Measurements from ENCODE around the gene PEX5.

Gene PEX5

DNA sequence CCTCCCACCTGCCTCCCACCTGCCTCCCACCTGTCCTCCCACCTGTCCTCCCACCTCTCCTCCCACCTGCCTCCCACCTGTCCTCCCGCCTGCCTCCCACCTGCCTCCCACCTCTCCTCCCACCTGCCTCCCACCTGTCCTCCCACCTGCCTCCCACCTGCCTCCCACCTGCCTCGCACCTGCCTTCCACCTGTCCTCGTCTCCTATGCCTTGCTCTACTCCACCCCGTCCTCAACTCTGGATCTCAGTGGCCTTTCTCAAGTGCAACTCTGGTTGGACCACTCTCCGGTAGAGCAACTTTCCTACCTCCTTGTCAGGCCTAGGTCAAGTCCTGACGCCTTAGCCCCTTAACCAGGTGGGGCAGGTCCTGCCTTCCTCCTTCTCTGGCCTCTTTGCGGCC is 29.3 kb upstream of the PEX5 start:
- FAIRE-seq: no peak
- TF ChIP-seq, protein P1, sequence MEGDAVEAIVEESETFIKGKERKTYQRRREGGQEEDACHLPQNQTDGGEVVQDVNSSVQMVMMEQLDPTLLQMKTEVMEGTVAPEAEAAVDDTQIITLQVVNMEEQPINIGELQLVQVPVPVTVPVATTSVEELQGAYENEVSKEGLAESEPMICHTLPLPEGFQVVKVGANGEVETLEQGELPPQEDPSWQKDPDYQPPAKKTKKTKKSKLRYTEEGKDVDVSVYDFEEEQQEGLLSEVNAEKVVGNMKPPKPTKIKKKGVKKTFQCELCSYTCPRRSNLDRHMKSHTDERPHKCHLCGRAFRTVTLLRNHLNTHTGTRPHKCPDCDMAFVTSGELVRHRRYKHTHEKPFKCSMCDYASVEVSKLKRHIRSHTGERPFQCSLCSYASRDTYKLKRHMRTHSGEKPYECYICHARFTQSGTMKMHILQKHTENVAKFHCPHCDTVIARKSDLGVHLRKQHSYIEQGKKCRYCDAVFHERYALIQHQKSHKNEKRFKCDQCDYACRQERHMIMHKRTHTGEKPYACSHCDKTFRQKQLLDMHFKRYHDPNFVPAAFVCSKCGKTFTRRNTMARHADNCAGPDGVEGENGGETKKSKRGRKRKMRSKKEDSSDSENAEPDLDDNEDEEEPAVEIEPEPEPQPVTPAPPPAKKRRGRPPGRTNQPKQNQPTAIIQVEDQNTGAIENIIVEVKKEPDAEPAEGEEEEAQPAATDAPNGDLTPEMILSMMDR (IDR thresholded peaks at IDR 0.05; ENCODE audit: insufficient read depth, missing control alignments): no peak
- DNase-seq (ENCODE audit: insufficient read length, low spot score): no peak

- no peak for FAIRE-seq
- DNase-seq (ENCODE audit: insufficient read length, low spot score): no peak
- TF ChIP-seq, protein P1 (IDR thresholded peaks at IDR 0.05; ENCODE audit: insufficient read depth, missing control alignments): no peak
Measured at GRCh38 chr12:7161327-7161726, 28.2 kb upstream of the PEX5 start.

GRCh38 chr12:7161811-7162210 is 27.7 kb upstream of the PEX5 start:
- DNase-seq (ENCODE audit: insufficient read length, low spot score) (no peak), FAIRE-seq (no peak)
- TF ChIP-seq, protein P1 (IDR thresholded peaks at IDR 0.05; ENCODE audit: insufficient read depth, missing control alignments): no peak

- TF ChIP-seq, protein P1 (IDR thresholded peaks at IDR 0.05; ENCODE audit: insufficient read depth, missing control alignments): peak; percentile 39
- FAIRE-seq (no peak), DNase-seq (ENCODE audit: insufficient read length, low spot score) (no peak)
Measured at GRCh38 chr12:7162691-7163114, 26.8 kb upstream of the PEX5 start.

DNA sequence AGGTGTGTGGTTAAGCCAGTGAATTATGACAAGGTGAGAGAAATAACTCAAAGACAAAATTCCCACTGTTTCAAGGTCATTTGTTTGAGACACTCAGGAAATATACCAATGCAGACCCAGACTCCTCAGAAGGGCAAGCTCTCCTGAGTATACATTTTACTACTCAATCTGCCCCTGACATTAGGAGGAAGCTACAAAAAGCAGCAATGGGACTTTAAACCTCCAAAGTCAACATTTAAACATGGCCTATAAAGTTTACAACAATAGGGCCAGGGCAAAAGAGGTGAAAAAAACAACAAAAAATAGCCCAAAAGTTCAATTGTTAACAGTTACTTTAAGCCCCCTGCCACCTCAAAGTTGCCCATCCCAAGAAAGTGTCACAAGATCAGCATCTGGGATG is 19.5 kb upstream of the PEX5 start:
- no peak for FAIRE-seq
- TF ChIP-seq, protein P1 (IDR thresholded peaks at IDR 0.05; ENCODE audit: insufficient read depth, missing control alignments): no peak

GRCh38 chr12:7171854-7172253 is 17.6 kb upstream of the PEX5 start:
- no peak for DNase-seq (ENCODE audit: insufficient read length, low spot score)
- TF ChIP-seq, protein P1 (IDR thresholded peaks at IDR 0.05; ENCODE audit: insufficient read depth, missing control alignments): no peak
- no peak for FAIRE-seq

More for the DNA sequence above, 19.5 kb upstream of the PEX5 start:
- DNase-seq (ENCODE audit: insufficient read length, low spot score): no peak

- no peak for FAIRE-seq
- TF ChIP-seq, protein P1 (IDR thresholded peaks at IDR 0.05; ENCODE audit: insufficient read depth, missing control alignments): no peak
Measured at GRCh38 chr12:7175493-7175892, 14.0 kb upstream of the PEX5 start.

More at GRCh38 chr12:7175493-7175892, 14.0 kb upstream of the PEX5 start:
- DNase-seq (ENCODE audit: insufficient read length, low spot score): no peak
